ENCODE measurements around the gene PHLDB2.

DNA sequence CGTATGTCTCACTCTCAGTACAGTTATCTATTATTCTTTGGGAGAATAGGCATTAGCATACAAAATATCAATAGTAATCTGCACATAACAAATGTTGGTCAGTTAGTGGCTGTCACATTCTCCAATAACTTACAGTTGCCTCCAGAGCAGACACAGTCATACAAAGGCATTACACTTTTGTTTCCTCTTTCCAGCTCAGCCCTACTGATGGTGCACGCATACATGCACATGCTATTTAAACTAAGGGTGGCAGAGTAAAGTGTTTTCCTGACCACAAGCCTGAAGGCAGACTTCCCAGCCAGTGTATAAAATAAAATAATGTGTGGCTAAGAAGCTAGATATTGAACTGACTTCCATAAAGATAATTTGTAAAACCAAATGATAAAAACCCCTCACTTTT is 47.6 kb downstream of the PHLDB2 start:
- TF ChIP-seq, protein P1, sequence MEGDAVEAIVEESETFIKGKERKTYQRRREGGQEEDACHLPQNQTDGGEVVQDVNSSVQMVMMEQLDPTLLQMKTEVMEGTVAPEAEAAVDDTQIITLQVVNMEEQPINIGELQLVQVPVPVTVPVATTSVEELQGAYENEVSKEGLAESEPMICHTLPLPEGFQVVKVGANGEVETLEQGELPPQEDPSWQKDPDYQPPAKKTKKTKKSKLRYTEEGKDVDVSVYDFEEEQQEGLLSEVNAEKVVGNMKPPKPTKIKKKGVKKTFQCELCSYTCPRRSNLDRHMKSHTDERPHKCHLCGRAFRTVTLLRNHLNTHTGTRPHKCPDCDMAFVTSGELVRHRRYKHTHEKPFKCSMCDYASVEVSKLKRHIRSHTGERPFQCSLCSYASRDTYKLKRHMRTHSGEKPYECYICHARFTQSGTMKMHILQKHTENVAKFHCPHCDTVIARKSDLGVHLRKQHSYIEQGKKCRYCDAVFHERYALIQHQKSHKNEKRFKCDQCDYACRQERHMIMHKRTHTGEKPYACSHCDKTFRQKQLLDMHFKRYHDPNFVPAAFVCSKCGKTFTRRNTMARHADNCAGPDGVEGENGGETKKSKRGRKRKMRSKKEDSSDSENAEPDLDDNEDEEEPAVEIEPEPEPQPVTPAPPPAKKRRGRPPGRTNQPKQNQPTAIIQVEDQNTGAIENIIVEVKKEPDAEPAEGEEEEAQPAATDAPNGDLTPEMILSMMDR (IDR thresholded peaks at IDR 0.05) = no peak
- TF ChIP-seq POLR2A (IDR thresholded peaks at IDR 0.05) = no peak

All from heart left ventricle (tissue), 13 donors.